ENCODE data around the gene TRIM17. TPM values are rescaled to one million over a fixed set of nuclear protein-coding genes. Genes with fewer than 3 reads are reported as not detected.

The TRIM17 gene
- total and polyA plus RNA-seq, 7 donors = 0.44 to 0.95 TPM; not detected in 5

DNA sequence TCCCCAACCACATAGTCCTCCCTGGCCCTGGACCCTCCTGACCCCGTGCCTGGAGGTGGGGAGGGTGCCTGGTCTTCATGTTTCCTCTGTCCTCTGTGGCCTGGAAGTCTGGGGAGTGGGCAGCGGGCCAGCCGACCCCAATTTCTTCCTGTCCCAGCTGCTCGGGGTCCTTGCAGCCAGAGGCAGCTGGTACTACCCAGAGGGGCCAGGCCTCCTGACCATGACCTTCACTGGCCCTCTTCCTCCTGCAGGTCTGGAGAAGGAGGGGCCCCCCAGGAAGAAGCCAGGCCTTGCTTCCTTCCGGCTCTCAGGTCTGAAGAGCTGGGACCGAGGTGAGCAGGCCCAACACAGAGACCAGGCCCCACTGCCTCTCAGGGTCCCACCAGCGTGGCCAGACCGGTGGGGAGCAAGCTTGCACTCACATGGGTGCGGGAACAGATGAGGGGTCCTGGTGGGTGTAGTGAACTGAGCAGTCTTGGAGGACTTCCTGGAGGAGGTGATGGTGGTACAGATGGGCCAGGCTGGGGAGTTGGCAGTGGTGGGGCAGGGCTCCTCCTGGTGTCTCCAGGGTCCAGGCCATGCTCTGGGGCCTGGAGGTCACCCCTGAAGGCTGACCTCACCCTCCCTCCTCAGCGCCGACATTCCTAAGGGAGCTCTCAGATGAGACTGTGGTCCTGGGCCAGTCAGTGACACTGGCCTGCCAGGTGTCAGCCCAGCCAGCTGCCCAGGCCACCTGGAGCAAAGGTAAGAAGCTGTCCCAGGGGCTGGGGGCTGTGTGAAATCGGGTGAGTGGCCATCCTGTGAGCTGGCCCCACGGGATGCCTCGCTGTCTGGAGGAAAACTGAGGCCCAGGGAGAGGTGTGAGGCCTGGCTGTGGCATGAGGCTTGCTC is 42.7 kb downstream of the TRIM17 start:
- WGBS, 2 donors = 90 to 91% methylated on average over 14 of the region's 14 CpGs
- intact Hi-C loops (cut with DNase I) = no loop called here
- DNase-seq = peak; percentile 65
- Histone ChIP-seq H3K4me3 (no peak overlapping the region), H3K4me1 (peaks cover 0 to 23% (median 21%) of the 10 kb centered on the region in 4 donors), H3K27ac (peak overlapping the region; percentile 60 to 74 (median 67)), H3K36me3 (no peaks in the 10 kb centered on the region), H3K9me3 (no peaks in the 10 kb centered on the region), H3K27me3 (peaks cover 0 to 10% (median 0%) of the 10 kb centered on the region in 3 donors)
- TF ChIP-seq POLR2A (IDR thresholded peaks at IDR 0.05) = no peak
- TF ChIP-seq, protein P1, sequence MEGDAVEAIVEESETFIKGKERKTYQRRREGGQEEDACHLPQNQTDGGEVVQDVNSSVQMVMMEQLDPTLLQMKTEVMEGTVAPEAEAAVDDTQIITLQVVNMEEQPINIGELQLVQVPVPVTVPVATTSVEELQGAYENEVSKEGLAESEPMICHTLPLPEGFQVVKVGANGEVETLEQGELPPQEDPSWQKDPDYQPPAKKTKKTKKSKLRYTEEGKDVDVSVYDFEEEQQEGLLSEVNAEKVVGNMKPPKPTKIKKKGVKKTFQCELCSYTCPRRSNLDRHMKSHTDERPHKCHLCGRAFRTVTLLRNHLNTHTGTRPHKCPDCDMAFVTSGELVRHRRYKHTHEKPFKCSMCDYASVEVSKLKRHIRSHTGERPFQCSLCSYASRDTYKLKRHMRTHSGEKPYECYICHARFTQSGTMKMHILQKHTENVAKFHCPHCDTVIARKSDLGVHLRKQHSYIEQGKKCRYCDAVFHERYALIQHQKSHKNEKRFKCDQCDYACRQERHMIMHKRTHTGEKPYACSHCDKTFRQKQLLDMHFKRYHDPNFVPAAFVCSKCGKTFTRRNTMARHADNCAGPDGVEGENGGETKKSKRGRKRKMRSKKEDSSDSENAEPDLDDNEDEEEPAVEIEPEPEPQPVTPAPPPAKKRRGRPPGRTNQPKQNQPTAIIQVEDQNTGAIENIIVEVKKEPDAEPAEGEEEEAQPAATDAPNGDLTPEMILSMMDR (IDR thresholded peaks at IDR 0.05) = no peak
- TF ChIP-seq EP300 (IDR thresholded peaks at IDR 0.05) = no peak
- TF ChIP-seq POLR2AphosphoS5 (IDR thresholded peaks at IDR 0.05) = no peak

DNA sequence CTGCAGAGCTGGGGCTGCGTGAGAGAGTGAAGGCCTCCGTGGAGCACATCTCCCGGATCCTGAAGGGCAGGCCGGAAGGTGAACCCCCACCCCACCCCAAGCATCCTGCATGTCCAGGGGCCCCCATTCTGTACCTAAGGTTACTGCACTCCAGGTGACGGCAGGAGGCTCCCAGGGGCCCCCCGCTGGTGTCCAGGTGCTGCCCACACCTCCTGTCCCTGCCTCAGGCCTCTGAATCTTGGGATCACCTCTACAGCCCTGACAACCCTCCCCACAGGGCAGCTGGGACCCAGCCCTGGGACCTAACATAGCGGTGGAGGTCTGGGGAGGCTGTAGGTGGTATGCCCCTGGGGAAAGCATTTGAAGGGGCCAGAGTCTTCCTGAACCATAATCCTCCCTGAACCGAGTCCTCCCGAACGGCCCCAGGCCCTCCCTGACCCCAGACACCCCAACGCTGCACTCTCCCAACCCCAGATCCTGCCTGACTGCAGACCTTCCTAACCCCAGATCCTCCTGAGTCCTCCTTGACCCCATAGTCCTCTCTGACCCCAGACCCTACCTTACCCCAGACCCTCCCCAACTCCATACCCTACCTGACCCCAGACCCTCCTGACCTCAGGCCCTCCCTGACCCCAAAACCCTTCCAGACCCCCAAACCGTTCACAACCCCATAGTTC is 43.5 kb downstream of the TRIM17 start:
- Histone ChIP-seq H3K36me3 (no peaks in the 10 kb centered on the region), H3K27me3 (peaks cover 0 to 11% (median 0%) of the 10 kb centered on the region in 3 donors), H3K27ac (no peak overlapping the region), H3K9me3 (no peaks in the 10 kb centered on the region), H3K4me3 (no peak overlapping the region), H3K4me1 (peaks cover 0 to 15% (median 14%) of the 10 kb centered on the region in 4 donors)
- WGBS, 2 donors = 55 to 79% methylated on average over 12 of the region's 12 CpGs
- intact Hi-C loops (cut with DNase I) = no loop called here
- DNase-seq = peak; percentile 56
- TF ChIP-seq, protein P1 (IDR thresholded peaks at IDR 0.05) = no peak

DNA sequence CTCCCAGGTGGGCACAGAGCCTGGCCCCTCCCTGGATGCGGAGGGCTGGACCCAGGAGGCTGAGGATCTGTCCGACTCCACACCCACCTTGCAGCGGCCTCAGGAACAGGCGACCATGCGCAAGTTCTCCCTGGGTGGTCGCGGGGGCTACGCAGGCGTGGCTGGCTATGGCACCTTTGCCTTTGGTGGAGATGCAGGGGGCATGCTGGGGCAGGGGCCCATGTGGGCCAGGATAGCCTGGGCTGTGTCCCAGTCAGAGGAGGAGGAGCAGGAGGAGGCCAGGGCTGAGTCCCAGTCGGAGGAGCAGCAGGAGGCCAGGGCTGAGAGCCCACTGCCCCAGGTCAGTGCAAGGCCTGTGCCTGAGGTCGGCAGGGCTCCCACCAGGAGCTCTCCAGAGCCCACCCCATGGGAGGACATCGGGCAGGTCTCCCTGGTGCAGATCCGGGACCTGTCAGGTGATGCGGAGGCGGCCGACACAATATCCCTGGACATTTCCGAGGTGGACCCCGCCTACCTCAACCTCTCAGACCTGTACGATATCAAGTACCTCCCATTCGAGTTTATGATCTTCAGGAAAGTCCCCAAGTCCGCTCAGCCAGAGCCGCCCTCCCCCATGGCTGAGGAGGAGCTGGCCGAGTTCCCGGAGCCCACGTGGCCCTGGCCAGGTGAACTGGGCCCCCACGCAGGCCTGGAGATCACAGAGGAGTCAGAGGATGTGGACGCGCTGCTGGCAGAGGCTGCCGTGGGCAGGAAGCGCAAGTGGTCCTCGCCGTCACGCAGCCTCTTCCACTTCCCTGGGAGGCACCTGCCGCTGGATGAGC is 44.3 kb downstream of the TRIM17 start:
- Histone ChIP-seq H3K4me3 (no peak overlapping the region), H3K27ac (no peak overlapping the region), H3K9me3 (no peaks in the 10 kb centered on the region), H3K27me3 (peaks cover 0 to 19% (median 0%) of the 10 kb centered on the region in 3 donors), H3K4me1 (peaks cover 0 to 12% (median 11%) of the 10 kb centered on the region in 4 donors), H3K36me3 (no peaks in the 10 kb centered on the region)
- WGBS, 2 donors = 21 to 65% methylated on average over 34 of the region's 34 CpGs
- TF ChIP-seq EP300 (IDR thresholded peaks at IDR 0.05) = no peak
- TF ChIP-seq, protein P1 (IDR thresholded peaks at IDR 0.05) = no peak
- TF ChIP-seq POLR2A (IDR thresholded peaks at IDR 0.05) = no peak
- no peak for TF ChIP-seq POLR2AphosphoS5 (IDR thresholded peaks at IDR 0.05)
- DNase-seq = peak; percentile 59
- intact Hi-C loops (cut with DNase I) = no loop called here

DNA sequence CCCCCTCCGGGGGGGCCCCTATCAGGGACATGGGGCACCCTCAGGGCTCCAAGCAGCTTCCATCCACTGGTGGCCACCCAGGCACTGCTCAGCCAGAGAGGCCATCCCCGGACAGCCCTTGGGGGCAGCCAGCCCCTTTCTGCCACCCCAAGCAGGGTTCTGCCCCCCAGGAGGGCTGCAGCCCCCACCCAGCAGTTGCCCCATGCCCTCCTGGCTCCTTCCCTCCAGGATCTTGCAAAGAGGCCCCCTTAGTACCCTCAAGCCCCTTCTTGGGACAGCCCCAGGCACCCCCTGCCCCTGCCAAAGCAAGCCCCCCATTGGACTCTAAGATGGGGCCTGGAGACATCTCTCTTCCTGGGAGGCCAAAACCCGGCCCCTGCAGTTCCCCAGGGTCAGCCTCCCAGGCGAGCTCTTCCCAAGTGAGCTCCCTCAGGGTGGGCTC is 44.9 kb downstream of the TRIM17 start:
- no peak for TF ChIP-seq POLR2AphosphoS5 (IDR thresholded peaks at IDR 0.05)
- no peak for TF ChIP-seq EP300 (IDR thresholded peaks at IDR 0.05)
- no peak for TF ChIP-seq POLR2A (IDR thresholded peaks at IDR 0.05)
- TF ChIP-seq, protein P1 (IDR thresholded peaks at IDR 0.05) = no peak
- 19 to 72% methylated on average over 4 of the region's 4 CpGs for WGBS, 2 donors
- peaks cover 0 to 23% (median 0%) of the 10 kb centered on the region in 3 donors for H3K27me3 ChIP-seq
- no peak for DNase-seq
- H3K9me3 ChIP-seq = no peaks in the 10 kb centered on the region
- no peak overlapping the region for H3K4me3 ChIP-seq
- H3K27ac ChIP-seq = no peak overlapping the region
- no peaks in the 10 kb centered on the region for H3K36me3 ChIP-seq
- intact Hi-C loops (cut with DNase I) = no loop called here
- H3K4me1 ChIP-seq = peaks cover 0 to 12% (median 11%) of the 10 kb centered on the region in 4 donors
